ENCODE data around the gene ADAMTSL1.
"Not testable (repeated sequence)": the region's sequence is repeated elsewhere in the genome, so short reads cannot be mapped to it uniquely, and the experiment has no call there.

ADAMTSL1 gene

DNA sequence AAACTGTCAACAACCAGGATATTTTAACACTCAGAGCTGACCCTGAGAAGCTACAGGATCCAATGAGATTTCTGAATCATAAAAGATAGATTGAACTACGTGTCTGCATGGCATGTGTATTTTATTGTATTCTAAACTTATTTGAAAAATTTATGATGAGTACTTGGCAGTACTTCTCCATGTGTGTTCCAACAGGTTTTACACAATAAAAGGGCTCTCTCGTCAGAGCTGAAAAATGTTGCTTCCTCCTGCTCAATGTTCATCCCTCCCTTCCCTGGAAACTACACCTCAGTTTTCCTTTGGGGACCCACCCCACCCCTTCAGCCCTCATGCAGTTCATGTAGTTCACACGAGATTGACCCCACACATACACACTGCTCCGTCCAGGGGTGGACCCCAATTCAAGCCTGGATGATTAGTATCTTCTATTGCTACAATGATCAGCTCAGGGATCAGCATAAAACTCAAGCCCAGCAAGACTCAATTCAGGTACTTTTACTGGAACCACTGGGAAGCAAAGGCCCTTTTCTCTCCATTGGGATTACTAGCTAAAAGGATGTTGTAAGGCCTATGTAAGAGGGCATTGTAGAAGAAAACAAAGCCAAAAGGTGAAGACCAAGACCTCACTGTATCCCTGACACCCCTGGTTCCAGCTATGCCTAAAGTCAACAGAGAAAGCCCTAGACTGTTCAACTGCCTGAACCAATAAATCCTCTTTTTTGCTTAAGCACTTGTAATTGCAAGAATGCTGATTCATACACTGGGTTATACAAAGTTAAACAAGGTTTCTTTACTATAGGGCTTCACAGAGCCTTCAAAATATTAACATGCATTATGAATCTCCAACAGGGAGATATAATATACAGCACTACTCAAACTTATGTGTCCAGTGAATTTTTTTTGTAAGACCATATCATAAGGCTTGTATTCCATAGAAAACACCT lies 446.5 kb downstream of the ADAMTSL1 start:
- in situ Hi-C loops (cut with MboI; ENCODE audit: low sequenced_read_pairs), result no loop called here

DNA sequence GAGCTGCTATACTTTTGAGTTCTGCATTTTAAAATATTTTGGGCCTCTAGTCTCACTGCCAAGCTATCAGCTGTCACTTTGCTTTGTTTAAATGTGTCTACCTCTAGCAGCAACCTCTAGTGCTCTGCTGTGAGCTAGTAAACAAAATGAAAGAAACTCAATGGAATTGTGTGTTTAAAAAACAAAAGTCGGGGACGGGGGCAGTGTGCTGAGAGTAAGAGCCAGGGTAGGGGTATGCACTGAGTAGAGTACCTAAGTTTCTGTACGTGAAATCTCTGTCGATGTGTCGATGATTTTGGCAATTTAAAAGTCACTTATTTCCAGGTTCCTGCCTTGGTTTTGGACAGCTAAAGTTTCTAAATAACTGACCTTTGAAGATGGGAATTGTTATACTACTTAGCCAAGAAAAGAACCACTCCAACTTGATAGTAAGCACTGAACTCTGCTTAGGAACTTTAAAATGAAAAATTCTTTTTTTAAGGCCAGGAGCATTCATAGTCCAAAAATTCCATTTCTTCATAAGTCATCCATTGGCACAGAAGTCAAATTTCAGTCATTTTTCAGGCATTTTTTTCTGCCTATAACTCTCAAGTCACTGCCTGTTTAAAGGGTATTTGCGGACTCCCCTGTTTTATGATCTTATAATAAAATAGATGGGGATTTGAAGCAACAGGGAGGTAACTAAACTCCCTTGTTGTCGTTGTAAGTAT lies 447.6 kb downstream of the ADAMTSL1 start:
- in situ Hi-C loops (cut with MboI; ENCODE audit: low sequenced_read_pairs), result no loop called here

DNA sequence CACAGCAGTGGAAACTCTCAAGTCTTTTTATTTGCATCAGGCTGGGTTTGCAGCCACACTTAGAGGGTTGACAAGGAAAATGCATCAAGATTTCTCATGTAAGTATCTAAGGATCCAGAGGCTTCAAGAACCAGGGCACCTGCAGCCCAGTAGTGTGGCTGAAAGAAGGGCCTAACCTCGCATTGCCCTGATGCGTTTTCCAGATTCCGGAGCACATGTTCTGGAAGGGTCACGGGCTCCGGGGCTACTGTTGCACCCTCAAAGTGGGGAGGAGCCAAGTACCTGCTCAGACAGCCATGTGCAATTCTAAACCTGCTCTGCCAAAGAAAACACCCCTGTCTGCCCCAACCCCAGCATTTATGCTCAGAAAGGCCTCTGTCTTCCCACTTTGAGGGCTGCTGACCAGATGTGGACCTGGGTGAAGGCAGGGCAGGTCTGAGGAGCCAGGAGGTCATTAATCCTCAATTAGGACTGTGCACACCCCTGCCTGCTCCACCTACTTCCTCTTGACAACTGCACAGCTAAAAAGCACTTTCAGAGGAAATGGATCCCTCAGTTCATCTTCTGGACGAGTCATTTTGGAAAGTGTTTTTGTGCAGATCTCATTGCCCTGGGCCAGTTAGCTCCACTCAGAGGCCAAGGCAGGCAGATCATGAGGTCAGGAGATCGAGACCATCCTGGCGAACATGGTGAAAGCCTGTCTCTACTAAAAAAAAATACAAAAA lies 448.4 kb downstream of the ADAMTSL1 start:
- in situ Hi-C loops (cut with MboI; ENCODE audit: low sequenced_read_pairs), result no loop called here

DNA sequence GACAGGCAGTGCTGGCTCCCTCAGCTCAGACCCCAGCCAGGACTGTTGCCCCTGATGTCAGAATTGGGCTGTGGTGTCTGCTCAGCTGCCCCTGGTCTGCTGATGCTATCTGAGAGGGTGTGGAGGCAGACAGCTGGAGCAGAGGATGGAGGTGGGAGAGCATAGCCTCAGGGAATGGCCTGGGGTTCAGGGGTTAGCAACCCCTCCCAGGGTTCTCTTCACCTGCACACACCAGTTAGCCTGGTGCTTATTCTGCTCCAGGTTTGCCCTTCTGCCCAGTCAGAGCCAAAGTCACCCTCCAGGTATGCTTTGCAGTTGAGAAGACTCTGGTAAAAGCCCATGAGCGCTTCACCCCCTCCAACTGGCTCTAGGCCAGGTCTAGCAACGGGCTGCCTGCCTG lies 449.2 kb downstream of the ADAMTSL1 start:
- in situ Hi-C loops (cut with MboI; ENCODE audit: low sequenced_read_pairs), result no loop called here

DNA sequence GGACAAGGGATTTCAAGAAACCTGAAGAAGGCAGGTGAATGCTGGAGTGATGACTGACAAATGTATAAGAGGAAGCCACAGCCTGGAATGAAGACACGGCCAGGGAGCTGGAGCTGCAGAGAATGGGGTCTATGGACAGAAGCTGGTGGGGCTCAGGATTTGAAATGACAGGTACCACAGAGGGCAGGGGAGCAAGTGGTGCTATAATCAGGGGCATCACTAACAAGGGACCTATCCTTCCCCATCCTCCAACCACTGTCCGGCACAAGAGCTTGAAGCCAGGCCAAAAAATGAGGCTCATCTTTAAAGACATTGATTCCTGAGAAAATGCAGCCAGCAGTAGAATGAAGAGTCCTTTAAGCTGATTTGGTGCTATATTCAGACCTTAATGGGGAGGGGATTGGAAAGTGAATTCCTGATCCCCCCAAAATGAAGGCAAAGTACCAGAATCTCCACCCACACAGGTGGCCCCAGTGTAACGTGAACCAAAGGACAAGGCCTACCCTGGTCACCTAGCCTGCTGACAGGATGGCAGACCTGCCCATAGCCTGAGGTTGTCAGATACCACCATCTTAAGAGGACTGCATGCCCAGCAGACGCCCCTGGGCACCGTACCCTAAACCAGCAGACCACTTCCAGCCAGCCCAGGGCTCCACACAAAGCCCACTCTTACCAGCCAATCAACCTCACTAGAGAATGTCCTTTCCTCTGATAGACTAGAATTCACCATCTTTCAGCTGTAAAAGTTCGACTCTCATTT lies 449.9 kb downstream of the ADAMTSL1 start:
- in situ Hi-C loops (cut with MboI; ENCODE audit: low sequenced_read_pairs), result no loop called here

DNA sequence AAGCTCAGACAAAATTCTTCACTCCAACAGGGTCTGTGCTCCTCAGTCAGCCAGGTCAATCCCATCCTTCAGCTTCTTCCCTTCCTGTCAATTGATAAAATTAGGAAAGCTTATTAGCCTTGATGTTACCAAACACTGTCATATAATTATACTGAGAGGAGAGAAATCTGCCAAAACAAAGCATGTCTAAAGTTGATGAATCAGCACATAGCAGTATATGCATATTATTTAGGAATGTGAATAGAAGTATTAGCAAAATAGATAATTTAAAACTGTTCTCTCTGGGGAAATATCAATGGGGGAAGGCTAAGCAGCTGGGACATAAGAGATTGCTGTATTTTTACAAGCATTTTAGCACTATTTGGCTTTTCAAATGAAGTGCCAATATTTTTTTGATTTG lies 451.9 kb downstream of the ADAMTSL1 start:
- in situ Hi-C loops (cut with MboI; ENCODE audit: low sequenced_read_pairs), result no loop called here

DNA sequence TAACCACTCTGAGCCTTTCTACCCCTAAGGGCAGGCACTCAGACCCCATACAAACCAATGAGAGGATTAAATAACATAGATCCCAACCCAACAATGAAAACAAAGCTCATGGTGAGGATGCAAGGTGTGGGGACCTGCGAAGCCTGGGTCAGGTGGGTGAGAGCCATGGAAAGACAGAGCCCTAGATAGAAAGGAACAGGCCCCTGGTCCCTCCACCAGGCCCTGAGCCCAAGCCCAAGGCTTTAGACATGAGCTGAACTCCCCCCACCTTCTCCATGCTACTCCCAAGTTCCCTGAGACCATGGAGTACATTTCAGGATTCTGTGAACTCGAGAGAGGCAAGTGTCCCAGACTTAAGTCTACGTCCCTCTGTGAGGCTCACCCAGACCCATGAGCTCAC lies 452.6 kb downstream of the ADAMTSL1 start:
- in situ Hi-C loops (cut with MboI; ENCODE audit: low sequenced_read_pairs), result no loop called here

DNA sequence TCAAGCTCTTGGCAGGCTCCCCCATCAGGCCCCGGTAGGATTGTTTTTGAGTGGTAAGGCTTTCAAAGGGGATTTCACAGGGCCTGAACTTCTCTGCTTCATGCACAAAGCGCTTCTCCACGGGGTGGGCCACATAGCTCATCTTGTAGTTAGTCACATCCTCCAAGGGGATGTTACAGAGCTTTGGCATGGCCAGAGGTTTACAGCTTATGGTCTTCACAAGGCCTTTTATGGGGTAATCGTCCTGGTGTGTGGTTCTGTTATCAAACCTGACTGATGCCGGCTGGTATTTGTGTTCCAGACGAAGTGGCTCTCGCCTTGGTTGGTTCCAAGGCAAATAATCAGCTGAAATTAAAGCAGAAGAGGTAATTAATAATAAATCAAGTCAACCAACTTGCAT lies 454.8 kb downstream of the ADAMTSL1 start:
- in situ Hi-C loops (cut with MboI; ENCODE audit: low sequenced_read_pairs), result no loop called here

DNA sequence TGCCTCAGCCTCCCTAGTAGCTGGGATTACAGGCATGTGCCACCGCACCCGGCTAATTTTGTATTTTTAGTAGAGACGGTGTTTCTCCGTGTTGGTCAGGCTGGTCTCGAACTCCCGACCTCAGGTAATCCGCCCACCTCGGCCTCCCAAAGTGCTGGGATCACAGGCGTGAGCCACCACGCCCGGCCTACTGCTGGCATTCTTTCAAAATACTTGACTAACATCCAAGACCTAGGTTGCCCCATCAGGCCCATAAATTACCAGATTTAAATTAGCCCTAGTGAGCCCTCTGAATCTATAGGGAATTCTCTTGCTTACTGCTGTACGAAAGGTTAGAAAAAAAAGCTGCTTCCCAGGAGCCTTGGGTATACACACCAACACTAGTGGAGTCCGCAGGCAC lies 456.7 kb downstream of the ADAMTSL1 start:
- in situ Hi-C loops (cut with MboI; ENCODE audit: low sequenced_read_pairs), result not testable (repeated sequence)

DNA sequence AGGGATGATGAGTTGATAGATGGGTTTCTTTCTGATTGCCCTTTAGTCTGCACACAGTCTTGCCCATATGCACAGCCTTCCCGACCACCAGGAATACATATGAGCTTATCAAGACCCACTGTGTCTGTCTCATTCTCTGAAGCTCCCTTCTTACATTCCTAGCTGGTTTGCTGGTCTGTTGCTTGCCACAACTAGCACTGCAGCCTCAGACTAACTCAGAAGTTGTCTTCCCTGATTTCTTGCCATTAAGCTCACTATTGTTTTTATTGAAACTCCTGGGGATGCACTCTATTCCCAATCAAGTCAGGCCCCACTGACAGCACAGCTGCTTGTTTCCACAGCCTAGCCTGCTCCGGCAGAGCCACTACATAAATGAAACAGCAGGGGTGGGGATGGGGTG lies 461.6 kb downstream of the ADAMTSL1 start:
- in situ Hi-C loops (cut with MboI; ENCODE audit: low sequenced_read_pairs), result no loop called here

DNA sequence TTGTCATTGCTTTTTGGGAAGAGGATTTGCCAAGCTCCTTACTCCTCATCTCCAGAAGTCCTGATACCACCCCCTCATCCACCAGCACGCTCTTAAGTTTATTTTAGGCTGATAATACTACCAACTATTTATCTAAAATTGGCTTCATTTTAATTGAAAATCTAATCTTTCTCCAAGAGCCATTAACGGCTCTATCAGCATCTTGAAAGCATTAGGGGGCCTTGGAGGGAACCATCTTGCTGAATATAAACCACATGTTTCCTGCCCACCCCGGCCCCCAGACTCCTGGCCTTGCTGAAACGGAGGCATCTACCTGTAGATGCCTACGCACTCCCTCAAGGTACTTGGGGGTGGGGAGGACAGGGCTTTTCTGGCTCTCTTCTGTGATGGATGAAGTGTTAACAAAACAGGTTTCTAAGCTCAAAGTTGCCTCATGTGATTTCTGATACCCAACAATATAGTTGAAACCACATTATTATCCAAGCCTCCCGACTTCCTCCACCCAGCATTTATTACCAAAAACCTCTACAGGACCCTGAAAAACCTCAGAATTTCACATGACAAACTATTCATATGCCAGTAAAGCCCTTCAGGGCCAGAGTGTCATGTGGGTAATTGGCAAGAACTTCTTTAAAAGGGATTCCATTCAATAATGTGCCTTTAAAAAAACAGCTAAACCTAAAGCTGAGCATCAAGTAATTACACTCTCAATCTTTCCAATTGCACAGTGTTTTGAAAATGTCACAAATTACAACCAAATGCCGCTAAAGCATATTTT lies 462.3 kb downstream of the ADAMTSL1 start:
- in situ Hi-C loops (cut with MboI; ENCODE audit: low sequenced_read_pairs), result no loop called here

DNA sequence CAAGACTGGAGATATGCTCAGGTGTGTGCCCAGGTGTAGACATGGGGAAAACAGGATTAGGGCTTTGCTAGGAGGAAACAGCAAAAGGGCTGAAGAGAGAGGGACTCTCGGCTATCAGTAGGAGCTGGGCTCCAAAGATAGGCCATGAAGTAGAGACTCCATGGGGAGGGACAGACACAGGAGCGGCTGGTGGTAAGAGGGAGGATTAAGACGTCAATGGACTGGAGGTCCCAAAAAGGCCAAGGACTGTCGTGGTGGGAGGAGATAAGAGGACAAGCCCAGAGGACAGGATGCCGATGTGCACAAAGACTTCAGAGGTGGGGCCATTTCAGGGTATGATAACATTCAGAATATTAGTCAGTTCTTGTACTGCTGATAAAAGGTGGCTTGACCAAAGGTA lies 466.0 kb downstream of the ADAMTSL1 start:
- in situ Hi-C loops (cut with MboI; ENCODE audit: low sequenced_read_pairs), result no loop called here

DNA sequence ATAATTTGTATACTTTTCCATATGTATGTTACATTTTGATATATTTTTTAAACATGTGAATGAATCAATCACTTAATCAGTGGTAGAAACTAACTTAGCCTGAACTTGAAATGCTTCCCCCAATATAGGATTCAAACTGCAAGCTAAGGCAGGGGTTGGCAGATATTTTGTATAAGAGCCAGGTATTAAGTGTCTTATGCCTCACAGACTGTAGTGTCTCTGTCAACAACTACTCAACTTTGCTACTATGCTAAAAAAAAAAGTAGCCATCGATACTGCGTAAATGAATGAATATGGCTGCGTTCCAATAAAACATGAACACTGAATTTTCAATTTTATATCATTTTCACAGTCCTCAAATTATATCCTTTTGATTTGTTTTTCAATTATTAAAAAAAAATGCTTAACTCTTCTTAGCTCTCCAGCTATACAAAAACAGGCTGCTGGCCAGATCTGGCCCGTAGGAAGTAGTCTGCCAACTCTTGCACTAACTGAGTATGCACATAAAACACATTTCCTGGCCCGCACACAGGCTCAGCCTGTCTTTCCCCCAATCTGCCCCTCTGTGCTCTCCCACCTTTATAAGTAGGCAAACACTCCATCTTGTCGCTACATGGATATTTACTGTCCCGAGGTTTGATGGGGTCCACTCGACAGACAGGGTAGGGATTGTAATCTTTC lies 467.2 kb downstream of the ADAMTSL1 start:
- in situ Hi-C loops (cut with MboI; ENCODE audit: low sequenced_read_pairs), result no loop called here

DNA sequence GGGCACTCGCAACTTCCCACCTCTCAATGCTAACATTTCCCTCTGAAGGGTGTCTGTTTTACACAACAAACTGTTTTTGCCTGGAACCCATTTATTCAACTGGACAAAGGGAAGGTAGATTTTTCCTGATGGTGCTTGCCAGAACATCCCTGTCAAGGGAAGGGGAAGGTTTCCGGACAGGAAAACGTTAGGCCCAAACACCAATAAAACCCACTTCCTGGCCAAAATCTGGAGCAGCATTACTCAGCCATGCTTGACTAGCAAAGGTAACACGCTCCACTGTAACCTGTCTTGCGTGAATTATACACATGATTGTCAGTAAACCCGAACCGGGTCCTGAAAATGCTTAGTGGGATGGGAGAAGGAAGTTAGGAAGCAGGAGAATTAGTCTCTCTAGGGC lies 468.8 kb downstream of the ADAMTSL1 start:
- in situ Hi-C loops (cut with MboI; ENCODE audit: low sequenced_read_pairs), result no loop called here

DNA sequence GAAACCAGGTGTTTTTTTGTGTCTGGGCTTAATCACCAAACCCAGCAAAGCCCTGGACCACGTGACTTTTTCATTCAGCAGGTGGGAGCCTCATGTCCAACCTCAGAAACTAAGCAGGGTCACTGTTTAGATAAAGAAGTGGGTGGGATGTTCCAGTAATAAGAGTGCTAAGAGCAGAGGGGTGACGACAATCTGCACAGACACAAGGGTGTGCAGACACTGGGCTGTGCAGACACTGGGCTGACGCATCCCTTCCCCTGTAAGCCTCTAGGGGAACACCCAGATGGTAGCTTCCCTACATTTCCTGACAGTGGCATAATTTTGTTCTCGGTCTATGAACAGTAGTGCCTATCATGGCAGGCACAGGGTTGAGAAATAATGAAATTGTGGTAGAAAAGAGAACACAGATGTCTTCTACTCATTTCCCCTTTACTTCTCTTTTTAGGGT lies 474.0 kb downstream of the ADAMTSL1 start:
- in situ Hi-C loops (cut with MboI; ENCODE audit: low sequenced_read_pairs), result no loop called here

DNA sequence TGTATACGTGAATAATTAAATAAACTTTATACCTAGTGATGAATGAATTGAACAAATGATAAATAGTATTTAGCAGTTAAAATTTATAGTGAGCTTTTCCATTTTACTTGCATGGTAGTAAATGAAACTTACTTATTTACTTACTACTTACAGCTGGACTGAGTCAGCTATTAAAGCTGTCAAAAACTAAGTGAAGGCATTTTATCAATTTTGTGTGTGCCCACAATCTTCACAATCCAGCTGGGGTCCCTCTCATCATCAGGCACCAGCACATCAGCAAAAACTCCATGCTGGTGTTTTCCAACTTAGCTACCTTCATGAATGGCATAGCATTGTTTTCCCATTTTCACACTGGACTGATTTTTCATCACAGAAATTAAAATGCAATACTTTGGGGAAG lies 478.0 kb downstream of the ADAMTSL1 start:
- in situ Hi-C loops (cut with MboI; ENCODE audit: low sequenced_read_pairs), result no loop called here

DNA sequence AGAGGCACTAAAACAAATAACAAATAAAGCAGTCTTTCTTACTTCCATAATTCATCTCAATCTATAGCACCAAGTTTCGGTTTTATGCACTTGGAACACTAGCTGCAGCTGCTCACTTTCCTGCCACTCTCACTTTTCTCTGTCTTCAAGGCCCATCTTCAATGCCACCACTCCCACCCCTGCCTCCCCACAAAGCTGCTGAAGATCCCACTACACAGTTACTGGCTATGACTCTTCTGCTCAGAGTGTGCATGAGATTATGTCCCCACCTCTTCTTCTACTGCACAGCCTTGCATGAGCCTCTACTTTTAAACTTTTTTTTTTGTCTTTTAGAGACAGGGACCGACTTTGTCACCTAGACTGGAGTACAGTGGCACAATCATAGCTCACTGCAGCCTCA lies 481.7 kb downstream of the ADAMTSL1 start:
- in situ Hi-C loops (cut with MboI; ENCODE audit: low sequenced_read_pairs), result no loop called here
